Lower leg skin (tissue), 3 donors: ENCODE results near the gene TNP2.

Source experiments
- CTCF ChIP-seq, 3 donors: fragments of 450-650 bp; IDR thresholded peaks; one replicate each; pipeline ENCODE4 v1.5.1; 2016; ENCODE audit warnings: antibody characterized with exemption in 3 of 3, mild to moderate bottlenecking in 3 of 3, moderate library complexity in 2 of 3
- POLR2A ChIP-seq, 2 donors: fragments of 450-650 bp; IDR thresholded peaks; one replicate each; pipeline ENCODE4 v1.6.1; 2016 to 2017; ENCODE audit warnings: antibody characterized with exemption in 2 of 2, mild to moderate bottlenecking in 1 of 2, moderate library complexity in 1 of 2

DNA sequence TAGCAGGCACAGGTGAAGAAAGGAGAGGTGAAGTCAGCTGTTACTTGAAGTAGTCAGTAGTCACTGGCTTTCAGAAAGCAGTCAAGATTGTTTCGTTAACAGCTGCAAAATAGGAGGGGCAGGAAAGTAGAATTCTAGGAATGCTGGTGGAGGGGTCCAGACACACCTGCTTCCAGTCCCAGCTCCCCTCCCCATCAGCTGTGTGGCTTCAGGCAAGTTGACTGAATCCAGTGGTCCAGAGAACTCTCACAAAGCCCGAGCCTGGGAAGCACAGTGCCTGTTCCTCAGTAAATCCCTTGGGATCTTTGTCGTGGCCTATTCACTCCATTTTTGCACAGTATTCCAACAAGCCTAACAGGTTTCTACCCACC lies 8.5 kb downstream of the TNP2 start:
- TF ChIP-seq CTCF (IDR thresholded peaks at IDR 0.05) (no peak), POLR2A (IDR thresholded peaks at IDR 0.05) (no peak)
